WTC11 (cell line): ENCODE measurements around the gene LHX4.

ENCODE experiments used
- CTCF ChIP-seq: fragments of 200-600 bp; IDR thresholded peaks from 2 replicates; pipeline ENCODE4 v1.8.0; 2022; ENCODE audit warnings: antibody characterized with exemption
- ETV6 ChIP-seq: sonication (generic); formaldehyde crosslinking; IDR thresholded peaks from 2 replicates; pipeline ENCODE4 v1.8.1; 2022; ENCODE audit warnings: mild to moderate bottlenecking, missing genetic modification reagents
- HMGXB4 ChIP-seq: sonication (generic); formaldehyde crosslinking; IDR thresholded peaks from 2 replicates; pipeline ENCODE4 v1.8.1; 2023; ENCODE audit warnings: mild to moderate bottlenecking, moderate library complexity, missing genetic modification reagents
- KAT7 ChIP-seq: sonication (generic); formaldehyde crosslinking; IDR thresholded peaks from 2 replicates; pipeline ENCODE4 v1.8.1; 2023; ENCODE audit warnings: missing genetic modification reagents, mild to moderate bottlenecking, borderline replicate concordance
- MAX ChIP-seq: sonication (generic); formaldehyde crosslinking; IDR thresholded peaks from 2 replicates; pipeline ENCODE4 v1.8.0; 2022; ENCODE audit warnings: mild to moderate bottlenecking, missing genetic modification reagents
- TCF7 ChIP-seq: sonication (generic); formaldehyde crosslinking; IDR thresholded peaks from 2 replicates; pipeline ENCODE4 v1.8.0; 2022; ENCODE audit warnings: mild to moderate bottlenecking, low read depth, missing genetic modification reagents, moderate library complexity
- TEAD1 ChIP-seq: sonication (generic); formaldehyde crosslinking; IDR thresholded peaks from 2 replicates; pipeline ENCODE4 v1.8.0; 2022; ENCODE audit warnings: mild to moderate bottlenecking, missing genetic modification reagents
- USF1 ChIP-seq: sonication (generic); formaldehyde crosslinking; IDR thresholded peaks from 2 replicates; pipeline ENCODE4 v1.8.0; 2022; ENCODE audit warnings: mild to moderate bottlenecking, missing genetic modification reagents
- USF2 ChIP-seq: sonication (generic); formaldehyde crosslinking; IDR thresholded peaks from 2 replicates; pipeline ENCODE4 v1.8.1; 2023; ENCODE audit warnings: mild to moderate bottlenecking, missing genetic modification reagents, moderate library complexity
- ZNF121 ChIP-seq: sonication (generic); formaldehyde crosslinking; IDR thresholded peaks from 2 replicates; pipeline ENCODE4 v1.8.0; 2023; ENCODE audit warnings: missing genetic modification reagents

- TF ChIP-seq CTCF (no peak), ETV6 (CRISPR knock-in tag) (no peak), USF1 (CRISPR knock-in tag) (no peak), TCF7 (CRISPR knock-in tag) (no peak), KAT7 (CRISPR knock-in tag) (no peak), HMGXB4 (CRISPR knock-in tag) (no peak), USF2 (no peak), MAX (CRISPR knock-in tag) (no peak), TEAD1 (CRISPR knock-in tag) (no peak), ZNF121 (no peak)
Measured at GRCh38 chr1:180221462-180221861, 8.6 kb upstream of the LHX4 start.
